Measurements from ENCODE around the gene C4orf33. TPM values are rescaled to one million over a fixed set of nuclear protein-coding genes. Genes with fewer than 3 reads are reported as not detected.

C4orf33 gene
- total RNA-seq, 2 donors from 2014 or later, result 14.9 to 31.2 TPM

DNA sequence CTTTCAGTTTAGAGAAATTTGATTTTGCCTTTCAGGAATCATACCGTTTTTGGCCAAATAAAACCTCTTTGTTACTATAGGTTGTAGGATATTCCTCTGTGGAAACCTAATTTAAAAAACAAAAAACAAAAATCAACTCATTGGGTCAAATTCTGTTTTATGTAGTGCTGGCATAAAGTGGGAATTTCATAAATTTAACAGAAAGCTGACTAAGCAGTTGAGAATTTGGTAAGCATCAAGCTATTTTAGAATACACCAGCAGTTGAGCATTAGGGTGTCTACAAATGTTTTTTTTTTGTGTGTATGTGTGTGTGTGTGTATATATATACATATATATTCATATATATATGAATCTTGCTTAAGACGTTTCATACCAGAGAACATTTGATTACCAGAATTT, 47.4 kb downstream of the C4orf33 start:
- DNase-seq, result no peak
- Histone ChIP-seq H3K4me1 (no peaks in the 10 kb centered on the region), H3K9ac (ENCODE audit: low read depth in 2 of 2, low read length in 2 of 2) (no peak overlapping the region), H3K27me3 (no peaks in the 10 kb centered on the region), H3K27ac (no peak overlapping the region), H3K4me3 (no peak overlapping the region), H3K36me3 (no peaks in the 10 kb centered on the region), H3K9me3 (no peaks in the 10 kb centered on the region)
- TF ChIP-seq, protein P1, sequence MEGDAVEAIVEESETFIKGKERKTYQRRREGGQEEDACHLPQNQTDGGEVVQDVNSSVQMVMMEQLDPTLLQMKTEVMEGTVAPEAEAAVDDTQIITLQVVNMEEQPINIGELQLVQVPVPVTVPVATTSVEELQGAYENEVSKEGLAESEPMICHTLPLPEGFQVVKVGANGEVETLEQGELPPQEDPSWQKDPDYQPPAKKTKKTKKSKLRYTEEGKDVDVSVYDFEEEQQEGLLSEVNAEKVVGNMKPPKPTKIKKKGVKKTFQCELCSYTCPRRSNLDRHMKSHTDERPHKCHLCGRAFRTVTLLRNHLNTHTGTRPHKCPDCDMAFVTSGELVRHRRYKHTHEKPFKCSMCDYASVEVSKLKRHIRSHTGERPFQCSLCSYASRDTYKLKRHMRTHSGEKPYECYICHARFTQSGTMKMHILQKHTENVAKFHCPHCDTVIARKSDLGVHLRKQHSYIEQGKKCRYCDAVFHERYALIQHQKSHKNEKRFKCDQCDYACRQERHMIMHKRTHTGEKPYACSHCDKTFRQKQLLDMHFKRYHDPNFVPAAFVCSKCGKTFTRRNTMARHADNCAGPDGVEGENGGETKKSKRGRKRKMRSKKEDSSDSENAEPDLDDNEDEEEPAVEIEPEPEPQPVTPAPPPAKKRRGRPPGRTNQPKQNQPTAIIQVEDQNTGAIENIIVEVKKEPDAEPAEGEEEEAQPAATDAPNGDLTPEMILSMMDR (IDR thresholded peaks at IDR 0.05), result no peak
- intact Hi-C loops (cut with DNase I), result no loop called here

DNA sequence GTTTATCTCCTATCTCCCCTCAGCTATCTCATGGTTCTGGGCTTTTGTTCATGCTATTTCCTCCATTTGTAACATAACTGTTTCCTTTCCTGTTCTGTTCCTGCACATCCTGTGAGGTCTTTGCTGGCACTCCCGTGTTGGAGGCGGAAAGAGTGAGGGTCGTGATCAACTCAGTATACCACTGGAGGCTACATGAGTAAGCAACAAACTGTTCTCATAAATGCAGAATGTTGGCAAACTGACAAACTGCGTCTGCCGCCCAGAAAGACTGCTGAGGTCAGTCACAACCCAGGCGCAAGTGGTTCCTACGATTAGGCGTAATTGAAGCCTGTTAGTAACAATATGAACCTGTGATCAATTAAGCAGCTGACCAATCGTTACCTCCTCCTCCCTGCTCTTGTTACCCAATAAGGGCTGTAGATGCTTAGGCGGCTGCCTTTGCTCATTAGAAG, 48.8 kb downstream of the C4orf33 start:
- no peaks in the 10 kb centered on the region for H3K9me3 ChIP-seq
- no peak for DNase-seq
- no peak overlapping the region for H3K4me3 ChIP-seq
- H3K4me1 ChIP-seq, result no peaks in the 10 kb centered on the region
- TF ChIP-seq, protein P1 (IDR thresholded peaks at IDR 0.05), result no peak
- intact Hi-C loops (cut with DNase I), result no loop called here
- H3K36me3 ChIP-seq, result no peaks in the 10 kb centered on the region
- H3K27ac ChIP-seq, result no peak overlapping the region
- H3K9ac ChIP-seq (ENCODE audit: low read depth in 2 of 2, low read length in 2 of 2), result no peak overlapping the region
- H3K27me3 ChIP-seq, result no peaks in the 10 kb centered on the region

DNA sequence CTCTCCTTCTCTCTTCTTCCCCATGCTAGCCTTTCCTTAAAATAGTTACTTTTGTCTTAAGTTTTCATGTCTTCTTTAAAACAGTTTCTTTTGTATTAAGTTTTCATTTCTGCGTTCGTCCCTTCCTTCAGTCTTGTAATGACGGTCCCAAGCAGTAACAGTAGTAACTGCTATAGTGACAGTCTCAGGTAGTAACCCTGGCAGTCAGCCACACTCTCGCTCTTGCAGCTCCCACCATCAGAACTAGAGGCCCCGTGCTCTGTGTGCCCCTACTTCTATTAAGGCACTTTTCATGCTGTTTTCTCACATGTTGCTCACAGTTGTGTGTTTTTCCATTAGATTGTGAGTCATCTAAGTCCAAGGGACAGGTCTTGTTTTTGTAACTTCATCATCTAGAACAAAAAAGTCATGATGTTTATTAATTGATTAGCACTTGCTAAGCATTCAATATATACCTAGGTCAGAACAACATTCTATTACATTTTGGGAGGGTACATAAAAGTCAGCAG, 49.3 kb downstream of the C4orf33 start:
- TF ChIP-seq, protein P1 (IDR thresholded peaks at IDR 0.05), result no peak
- Histone ChIP-seq H3K9me3 (no peaks in the 10 kb centered on the region), H3K36me3 (no peaks in the 10 kb centered on the region), H3K27ac (no peak overlapping the region), H3K4me3 (no peak overlapping the region), H3K9ac (ENCODE audit: low read depth in 2 of 2, low read length in 2 of 2) (no peak overlapping the region), H3K4me1 (no peaks in the 10 kb centered on the region), H3K27me3 (no peaks in the 10 kb centered on the region)
- no peak for DNase-seq
- intact Hi-C loops (cut with DNase I), result no loop called here

DNA sequence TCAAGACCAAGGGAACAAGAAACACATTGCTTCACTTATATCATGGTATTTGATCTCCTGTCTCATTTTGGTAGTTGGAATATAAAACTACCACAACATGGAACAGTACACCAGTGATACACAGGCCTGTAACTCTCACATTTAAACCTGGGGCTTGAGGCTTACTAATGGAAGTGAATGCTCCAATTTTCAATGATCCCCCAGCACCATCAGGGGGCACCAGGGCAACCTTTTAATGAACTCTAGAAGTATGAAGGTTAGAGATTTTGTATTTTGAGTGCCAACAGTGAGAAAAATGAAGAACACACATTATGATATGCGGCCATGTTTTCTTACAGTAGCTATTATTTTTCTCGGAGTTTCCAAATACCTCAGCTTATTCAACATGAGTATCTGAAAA, 50.7 kb downstream of the C4orf33 start:
- Histone ChIP-seq H3K36me3 (no peaks in the 10 kb centered on the region), H3K4me1 (no peaks in the 10 kb centered on the region), H3K9ac (ENCODE audit: low read depth in 2 of 2, low read length in 2 of 2) (no peak overlapping the region), H3K9me3 (no peaks in the 10 kb centered on the region), H3K4me3 (no peak overlapping the region), H3K27me3 (no peaks in the 10 kb centered on the region), H3K27ac (no peak overlapping the region)
- intact Hi-C loops (cut with DNase I), result no loop called here
- TF ChIP-seq, protein P1 (IDR thresholded peaks at IDR 0.05), result no peak
- no peak for DNase-seq

DNA sequence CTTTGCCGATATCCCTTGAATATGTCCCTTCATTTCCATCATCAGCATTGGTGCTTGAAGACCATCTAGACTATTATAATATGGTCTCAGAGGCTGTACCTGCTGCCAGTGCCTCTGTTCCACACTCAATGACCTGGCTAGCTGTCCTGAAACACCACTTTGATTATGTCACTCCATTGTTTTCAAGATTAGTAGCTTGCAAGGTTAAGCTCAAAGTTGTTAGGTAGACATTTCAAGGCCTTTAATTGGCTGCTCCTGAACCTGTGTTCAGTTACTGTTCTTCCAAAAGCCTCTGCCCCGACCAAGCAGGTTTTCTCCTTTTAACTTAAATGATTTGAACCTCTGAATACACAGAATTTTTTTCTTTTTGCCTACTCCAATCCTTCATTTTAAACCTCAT, 52.9 kb downstream of the C4orf33 start:
- Histone ChIP-seq H3K27me3 (no peaks in the 10 kb centered on the region), H3K9ac (ENCODE audit: low read depth in 2 of 2, low read length in 2 of 2) (no peak overlapping the region), H3K27ac (no peak overlapping the region), H3K4me3 (no peak overlapping the region), H3K4me1 (no peaks in the 10 kb centered on the region), H3K9me3 (no peaks in the 10 kb centered on the region), H3K36me3 (no peaks in the 10 kb centered on the region)
- no peak for DNase-seq
- TF ChIP-seq, protein P1 (IDR thresholded peaks at IDR 0.05), result no peak
- intact Hi-C loops (cut with DNase I), result no loop called here

All from colonic mucosa (tissue), 4 donors.